ENCODE results near the gene THUMPD1. TPM values are rescaled to one million over a fixed set of nuclear protein-coding genes. Genes with fewer than 3 reads are reported as not detected.
"Not testable (repeated sequence)": the region's sequence is repeated elsewhere in the genome, so short reads cannot be mapped to it uniquely, and the experiment has no call there.

The THUMPD1 gene
- total RNA-seq, 6 experiments from 2014 or later: 13.5 to 26.4 (median 16.5) TPM

DNA sequence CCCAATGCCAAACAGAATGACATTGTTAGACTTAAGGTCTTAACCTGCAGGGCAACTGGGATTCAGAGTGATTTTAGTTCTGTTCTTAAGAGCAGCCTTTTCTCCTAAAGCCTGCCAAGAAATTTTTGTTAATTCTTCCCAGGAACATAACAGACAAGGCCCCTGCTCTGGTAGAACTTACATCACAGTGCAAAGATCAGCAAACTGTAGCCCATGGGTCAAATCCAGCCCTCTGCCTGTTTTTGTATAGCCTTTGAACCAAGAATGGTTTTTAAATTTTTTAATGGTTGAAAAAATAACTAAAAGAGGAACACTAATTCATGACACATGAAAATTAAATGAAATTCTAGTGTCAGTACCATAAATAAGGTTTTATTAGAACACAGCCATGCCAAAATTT, 26.0 kb upstream of the THUMPD1 start:
- intact Hi-C loops (cut with DNase I): no loop called here
- Histone ChIP-seq H3K36me3 (peaks cover 0 to 5% (median 0%) of the 10 kb centered on the region in 4 donors), H3K27me3 (no peaks in the 10 kb centered on the region), H3K9me3 (no peaks in the 10 kb centered on the region), H3K4me3 (no peak overlapping the region), H3K4me1 (peaks cover 0 to 21% (median 5%) of the 10 kb centered on the region in 4 donors), H3K27ac (peak overlapping the region in 1 of 3 donors; percentile 31)
- no peak for TF ChIP-seq POLR2A (IDR thresholded peaks at IDR 0.05)
- TF ChIP-seq, protein P1, sequence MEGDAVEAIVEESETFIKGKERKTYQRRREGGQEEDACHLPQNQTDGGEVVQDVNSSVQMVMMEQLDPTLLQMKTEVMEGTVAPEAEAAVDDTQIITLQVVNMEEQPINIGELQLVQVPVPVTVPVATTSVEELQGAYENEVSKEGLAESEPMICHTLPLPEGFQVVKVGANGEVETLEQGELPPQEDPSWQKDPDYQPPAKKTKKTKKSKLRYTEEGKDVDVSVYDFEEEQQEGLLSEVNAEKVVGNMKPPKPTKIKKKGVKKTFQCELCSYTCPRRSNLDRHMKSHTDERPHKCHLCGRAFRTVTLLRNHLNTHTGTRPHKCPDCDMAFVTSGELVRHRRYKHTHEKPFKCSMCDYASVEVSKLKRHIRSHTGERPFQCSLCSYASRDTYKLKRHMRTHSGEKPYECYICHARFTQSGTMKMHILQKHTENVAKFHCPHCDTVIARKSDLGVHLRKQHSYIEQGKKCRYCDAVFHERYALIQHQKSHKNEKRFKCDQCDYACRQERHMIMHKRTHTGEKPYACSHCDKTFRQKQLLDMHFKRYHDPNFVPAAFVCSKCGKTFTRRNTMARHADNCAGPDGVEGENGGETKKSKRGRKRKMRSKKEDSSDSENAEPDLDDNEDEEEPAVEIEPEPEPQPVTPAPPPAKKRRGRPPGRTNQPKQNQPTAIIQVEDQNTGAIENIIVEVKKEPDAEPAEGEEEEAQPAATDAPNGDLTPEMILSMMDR (IDR thresholded peaks at IDR 0.05): no peak
- DNase-seq (peak in 1 of 3 donors; percentile 56), ATAC-seq (peak; percentile 48 to 59 (median 53))

DNA sequence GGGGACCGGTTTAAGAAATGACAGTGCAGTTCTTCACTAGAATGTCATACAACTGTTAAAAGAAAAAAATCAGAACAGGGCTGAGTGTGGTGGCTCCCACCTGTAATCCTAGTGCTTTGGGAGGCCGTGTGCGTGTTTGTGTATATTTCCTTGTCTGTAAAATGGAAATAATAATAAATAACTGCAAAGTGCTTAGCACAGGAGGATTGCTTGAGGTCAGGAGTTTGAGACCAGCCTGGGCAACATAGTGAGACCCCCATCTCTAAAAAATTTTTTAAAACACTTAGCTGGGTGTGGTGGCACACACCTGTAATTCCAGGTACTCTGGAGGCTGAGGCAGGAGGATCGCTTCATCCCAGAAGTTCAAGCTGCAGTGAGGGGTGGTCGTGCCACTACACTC, 24.7 kb upstream of the THUMPD1 start:
- Histone ChIP-seq H3K36me3 (peaks cover 0 to 5% (median 0%) of the 10 kb centered on the region in 4 donors), H3K27me3 (no peaks in the 10 kb centered on the region), H3K4me1 (peaks cover 0 to 21% (median 5%) of the 10 kb centered on the region in 4 donors), H3K9me3 (no peaks in the 10 kb centered on the region), H3K4me3 (no peak overlapping the region), H3K27ac (peak overlapping the region in 1 of 3 donors; percentile 59)
- intact Hi-C loops (cut with DNase I): no loop called here
- TF ChIP-seq, protein P1 (IDR thresholded peaks at IDR 0.05): no peak
- no peak for TF ChIP-seq POLR2A (IDR thresholded peaks at IDR 0.05)
- WGBS (ENCODE audit: insufficient coverage, low coverage, low lambda C conversion rate, missing lambda C conversion rate): 90% methylated on average over 4 of the region's 5 CpGs
- DNase-seq (no peak), ATAC-seq (no peak)

DNA sequence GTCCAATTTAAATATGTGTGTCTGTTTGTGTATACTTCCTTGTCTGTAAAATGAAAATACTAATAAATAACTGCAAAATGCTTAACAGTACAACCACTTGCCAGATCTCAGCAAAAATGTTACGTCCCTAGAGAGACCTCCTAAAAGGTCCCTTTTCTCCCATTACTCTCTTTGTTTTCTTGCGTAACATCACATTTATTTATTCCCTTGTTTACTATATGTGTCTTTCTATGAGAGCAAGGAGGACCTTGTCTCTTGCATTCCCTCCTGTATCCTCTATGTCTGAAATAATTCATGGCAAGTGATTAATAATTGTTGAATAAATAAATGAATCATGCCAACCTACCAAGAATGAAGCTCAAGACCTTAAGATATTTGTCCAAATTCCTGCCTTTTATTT, 24.1 kb upstream of the THUMPD1 start:
- H3K9me3 ChIP-seq: no peaks in the 10 kb centered on the region
- TF ChIP-seq, protein P1 (IDR thresholded peaks at IDR 0.05): no peak
- no peak for TF ChIP-seq POLR2A (IDR thresholded peaks at IDR 0.05)
- H3K27me3 ChIP-seq: no peaks in the 10 kb centered on the region
- ATAC-seq: no peak
- 79% methylated on average over 2 of the region's 2 CpGs for WGBS (ENCODE audit: insufficient coverage, low coverage, low lambda C conversion rate, missing lambda C conversion rate)
- DNase-seq: no peak
- H3K36me3 ChIP-seq: peaks cover 0 to 2% (median 0%) of the 10 kb centered on the region in 4 donors
- intact Hi-C loops (cut with DNase I): no loop called here
- no peak overlapping the region for H3K27ac ChIP-seq
- H3K4me3 ChIP-seq: no peak overlapping the region
- H3K4me1 ChIP-seq: peaks cover 0 to 21% (median 5%) of the 10 kb centered on the region in 4 donors

DNA sequence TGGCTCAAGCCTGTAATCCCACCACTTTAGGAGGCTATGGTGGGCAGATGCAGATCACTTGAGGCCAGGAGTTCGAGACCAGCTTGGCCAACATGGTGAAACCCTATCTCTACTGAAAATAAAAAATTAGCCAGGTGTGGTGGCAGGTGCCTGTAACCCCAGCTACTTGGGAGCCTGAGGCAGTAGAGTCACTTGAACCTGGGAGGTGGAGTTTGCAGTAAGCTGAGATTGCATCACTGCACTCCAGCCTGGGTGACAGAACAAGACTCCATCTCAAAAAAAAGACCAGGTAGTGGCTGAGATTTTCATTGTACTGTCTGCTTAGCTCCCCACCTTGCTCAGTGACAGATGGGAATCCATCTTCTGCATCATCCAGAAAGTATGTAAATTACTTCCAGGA, 22.8 kb upstream of the THUMPD1 start:
- DNase-seq; intact Hi-C loops (cut with DNase I); H3K27me3 ChIP-seq; H3K36me3 ChIP-seq; H3K9me3 ChIP-seq: not testable (repeated sequence)
- 43% methylated on average over 1 of the region's 1 CpG for WGBS (ENCODE audit: insufficient coverage, low coverage, low lambda C conversion rate, missing lambda C conversion rate)
- peak overlapping the region in 2 of 3 donors; percentile 67 to 73 for H3K27ac ChIP-seq
- H3K4me1 ChIP-seq: peaks cover 0 to 21% (median 5%) of the 10 kb centered on the region in 4 donors
- ATAC-seq: peak in 1 of 4 donors; percentile 32
- H3K4me3 ChIP-seq: peak overlapping the region; percentile 46 to 52 (median 47)

DNA sequence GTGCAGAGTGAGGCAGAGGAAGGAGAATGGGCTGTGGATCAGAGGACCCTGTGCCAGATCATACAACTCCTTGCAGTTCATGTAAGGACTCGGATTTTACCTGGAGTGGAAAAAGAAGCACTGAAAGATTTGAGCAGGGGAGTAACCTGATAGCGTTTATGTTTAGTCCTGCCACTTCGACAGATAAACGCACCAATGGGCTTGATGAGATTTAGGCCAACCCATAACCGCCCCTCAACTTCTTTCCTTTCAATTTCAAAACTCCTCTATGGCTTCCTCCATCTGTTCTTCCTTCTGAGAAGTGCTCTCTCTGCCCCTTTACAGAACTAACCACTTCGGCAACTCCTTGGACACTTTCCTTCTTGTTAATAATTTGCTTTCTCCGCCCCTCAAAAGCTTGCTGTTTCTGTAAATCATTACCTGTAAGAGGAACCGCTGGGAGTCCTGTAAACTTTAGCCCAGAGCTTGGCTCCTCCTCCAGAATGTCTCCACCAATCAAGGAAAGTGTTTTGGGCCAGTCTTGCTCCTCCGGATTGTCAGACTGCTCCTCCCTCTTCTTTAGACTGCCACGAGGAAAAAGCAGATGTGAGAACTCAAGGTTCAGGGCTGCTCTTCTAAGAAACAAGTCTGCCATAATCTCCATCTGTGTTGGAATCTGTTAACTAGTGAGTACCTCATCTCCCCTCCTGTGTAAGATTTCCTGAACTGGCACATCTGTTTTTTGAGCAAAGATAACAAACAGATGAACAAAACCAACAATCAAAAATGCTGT, 22.0 kb upstream of the THUMPD1 start, which contains the start of gene ACSM3:
Gene ACSM3, plus strand, starts transcription at position 554 of the 772 bp plus-strand sequence. CDS start 6,021 bp downstream, outside the sequence.
- WGBS (ENCODE audit: insufficient coverage, low coverage, low lambda C conversion rate, missing lambda C conversion rate): 7% methylated on average over 10 of the region's 10 CpGs
- peak within 1 kb of the TSS; percentile 24 to 73 (median 67) for H3K27ac ChIP-seq
- no peaks in the 10 kb centered on the region for H3K36me3 ChIP-seq
- DNase-seq (peak in 2 of 3 donors; percentile 62 to 86), ATAC-seq (peak; percentile 90 to 96 (median 94))
- peaks cover 0 to 21% (median 5%) of the 10 kb centered on the region in 4 donors for H3K4me1 ChIP-seq
- H3K9me3 ChIP-seq: no peaks in the 10 kb centered on the region
- no peaks in the 10 kb centered on the region for H3K27me3 ChIP-seq
- TF ChIP-seq POLR2A (IDR thresholded peaks at IDR 0.05): no peak
- TF ChIP-seq, protein P1 (IDR thresholded peaks at IDR 0.05): no peak
- intact Hi-C loops (cut with DNase I): no loop called here
- peak within 1 kb of the TSS; percentile 46 to 52 (median 47) for H3K4me3 ChIP-seq
